Caco-2 (cell line): Measurements from ENCODE around the gene LIPN. TPM values are rescaled to one million over a fixed set of nuclear protein-coding genes. Genes with fewer than 3 reads are reported as not detected.

ENCODE experiments used
- BruUV-seq: library from RNA; stranded (reverse); fragments of 400-500 nt; replicated peaks from 2 replicates; lab custom pipeline; 2021; lab: Mats Ljungman, UMichigan
- CTCF ChIA-PET: fragments of 300-600 bp; sonication (Branson Sonifier 250); formaldehyde crosslinking; loops from one replicate; lab custom pipeline; 2022; ENCODE audit warnings: antibody characterized with exemption; lab: Charles Lee
- POLR2A ChIA-PET: fragments of 300-600 bp; sonication (Branson Sonifier 250); formaldehyde crosslinking; loops from one replicate; lab custom pipeline; 2022; ENCODE audit warnings: antibody characterized with exemption; lab: Charles Lee
- DNase-seq, 2 experiments: peaks; one replicate each; pipeline versions ENCODE4 v3.0.0 to v3.0.0-alpha.2; 2020 to 2022
- H3K27me3 ChIP-seq: replicated peaks from 2 replicates; pipeline ENCODE4 v1.6.0; 2011; ENCODE audit warnings: low read length; ENCODE audit not compliant: control insufficient read depth, insufficient read depth
- H3K36me3 ChIP-seq: 2 replicates; pipeline ENCODE4 v1.5.1; 2011; ENCODE audit warnings: low read length; ENCODE audit not compliant: control insufficient read depth, insufficient read depth
- H3K4me1 ChIP-seq: fragments of 250-450 bp; sonication (Bioruptor Pico); 2 replicates; pipeline ENCODE4 v1.5.1; 2020; ENCODE audit warnings: mild to moderate bottlenecking
- H3K4me3 ChIP-seq: 2 replicates; pipeline ENCODE4 v1.5.1; 2011; ENCODE audit warnings: low read depth, mild to moderate bottlenecking, control low read depth, low read length
- H3K9me3 ChIP-seq: fragments of 250-450 bp; sonication (Bioruptor Pico); 2 replicates; pipeline ENCODE4 v1.5.1; 2020; ENCODE audit warnings: mild to moderate bottlenecking, moderate library complexity
- H3K27ac Mint-ChIP-seq: one replicate; pipeline ENCODE4 v1.8.0; 2022; ENCODE audit warnings: mixed read lengths; ENCODE audit not compliant: unreplicated experiment
- H3K27me3 Mint-ChIP-seq: one replicate; pipeline ENCODE4 v1.8.0; 2022; ENCODE audit warnings: mixed read lengths; ENCODE audit not compliant: insufficient read depth, unreplicated experiment
- H3K36me3 Mint-ChIP-seq: one replicate; pipeline ENCODE4 v1.8.0; 2022; ENCODE audit warnings: mild to moderate bottlenecking, mixed read lengths; ENCODE audit not compliant: insufficient read depth, unreplicated experiment
- H3K4me1 Mint-ChIP-seq: one replicate; pipeline ENCODE4 v1.8.0; 2022; ENCODE audit warnings: low read depth, mixed read lengths; ENCODE audit not compliant: unreplicated experiment
- H3K4me3 Mint-ChIP-seq: one replicate; pipeline ENCODE4 v1.8.0; 2022; ENCODE audit warnings: mild to moderate bottlenecking, moderate library complexity, mixed read lengths; ENCODE audit not compliant: unreplicated experiment
- H3K9me3 Mint-ChIP-seq: one replicate; pipeline ENCODE4 v1.8.0; 2022; ENCODE audit warnings: mixed read lengths; ENCODE audit not compliant: unreplicated experiment
- intact Hi-C: fragments of 100-400 bp; cut with micrococcal nuclease; formaldehyde crosslinking; loops from one replicate; pipeline ENCODE4 v1.10.0; 2022; ENCODE audit not compliant: unreplicated experiment
- total RNA-seq: library from RNA; stranded (reverse); gene quantifications from 2 replicates; pipeline ENCODE4 v1.2.3, GENCODE V29; 2022
- TF ChIP-seq, protein P1 (sequence below), 2 experiments: fragments of 200-600 bp in 1 of 2; IDR thresholded peaks; 1 replicate in 1 of 2; 2 replicates in 1 of 2; pipeline versions ENCODE4 v1.5.1 to v1.8.0; 2011 to 2022; ENCODE audit warnings: antibody characterized with exemption in 1 of 2, control low read depth in 1 of 2, inconsistent platforms in 1 of 2, low read depth in 1 of 2, low read length in 1 of 2, mild to moderate bottlenecking in 1 of 2, moderate library complexity in 1 of 2; ENCODE audit not compliant: insufficient read depth in 1 of 2, severe bottlenecking in 1 of 2, unreplicated experiment in 1 of 2

The LIPN gene
- total RNA-seq, 1 experiment from 2014 or later, result not detected

DNA sequence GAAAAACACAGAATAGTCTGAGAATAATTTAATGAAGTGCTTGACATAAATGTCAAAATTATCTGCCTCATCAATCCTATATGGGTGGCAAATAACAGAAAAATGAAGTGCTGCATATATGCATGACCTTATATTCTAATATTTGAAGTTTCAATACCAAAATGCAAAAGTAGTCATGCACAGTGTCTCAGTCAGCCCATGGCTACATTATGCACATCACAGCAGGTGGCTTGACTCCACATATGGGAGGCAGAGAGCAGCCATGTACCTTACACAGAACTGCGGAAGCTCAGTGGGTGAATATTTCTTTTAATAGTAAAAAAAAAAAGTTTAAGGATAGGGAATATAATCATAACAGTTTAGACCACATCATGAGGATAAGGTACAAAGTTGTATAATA is 17.4 kb upstream of the LIPN start:
- H3K4me1 ChIP-seq, result no peaks in the 10 kb centered on the region
- intact Hi-C loops, result no loop called here
- H3K27me3 Mint-ChIP-seq, result peaks cover 7% of the 10 kb centered on the region

DNA sequence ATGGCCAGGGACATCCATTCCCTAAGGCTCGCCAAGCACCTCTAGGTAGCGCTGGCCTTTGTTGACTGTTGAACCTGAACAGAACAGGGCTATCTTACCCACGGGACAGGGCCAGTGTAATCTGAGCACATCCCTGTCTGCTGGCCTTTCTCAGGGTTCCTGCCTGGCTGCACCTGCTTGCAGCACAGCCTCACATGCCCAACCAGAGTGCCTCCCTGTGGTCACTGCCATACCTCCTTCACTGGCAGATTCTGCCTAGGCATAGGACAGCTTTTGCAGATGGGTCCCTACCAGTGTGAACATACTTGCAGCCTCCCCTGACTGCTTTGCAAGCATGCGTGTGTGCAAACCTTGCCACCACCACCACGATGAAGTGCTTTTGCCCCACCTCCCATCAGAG is 15.8 kb upstream of the LIPN start:
- H3K9me3 Mint-ChIP-seq, result no peaks in the 10 kb centered on the region
- Histone ChIP-seq H3K27me3 (no peaks in the 10 kb centered on the region), H3K36me3 (no peaks in the 10 kb centered on the region), H3K4me3 (no peak overlapping the region), H3K9me3 (0 out of 2 replicates have a peak, but pooled peaks cover 7% of the 10 kb centered on the region), H3K4me1 (no peaks in the 10 kb centered on the region)
- H3K36me3 Mint-ChIP-seq, result no peaks in the 10 kb centered on the region
- H3K4me1 Mint-ChIP-seq, result no peaks in the 10 kb centered on the region
- no TSS peak for BruUV-seq
- H3K27me3 Mint-ChIP-seq, result peaks cover 11% of the 10 kb centered on the region
- POLR2A ChIA-PET, result no interaction called here
- H3K4me3 Mint-ChIP-seq, result no peak overlapping the region
- H3K27ac Mint-ChIP-seq, result no peak overlapping the region
- peak in 1 of 2 experiments; percentile 28 for DNase-seq
- intact Hi-C loops, result loop anchor here (1.0 kb wide), 2 partner anchors 56 to 179 kb away; no protein-coding TSS in a partner anchor
- TF ChIP-seq, protein P1, sequence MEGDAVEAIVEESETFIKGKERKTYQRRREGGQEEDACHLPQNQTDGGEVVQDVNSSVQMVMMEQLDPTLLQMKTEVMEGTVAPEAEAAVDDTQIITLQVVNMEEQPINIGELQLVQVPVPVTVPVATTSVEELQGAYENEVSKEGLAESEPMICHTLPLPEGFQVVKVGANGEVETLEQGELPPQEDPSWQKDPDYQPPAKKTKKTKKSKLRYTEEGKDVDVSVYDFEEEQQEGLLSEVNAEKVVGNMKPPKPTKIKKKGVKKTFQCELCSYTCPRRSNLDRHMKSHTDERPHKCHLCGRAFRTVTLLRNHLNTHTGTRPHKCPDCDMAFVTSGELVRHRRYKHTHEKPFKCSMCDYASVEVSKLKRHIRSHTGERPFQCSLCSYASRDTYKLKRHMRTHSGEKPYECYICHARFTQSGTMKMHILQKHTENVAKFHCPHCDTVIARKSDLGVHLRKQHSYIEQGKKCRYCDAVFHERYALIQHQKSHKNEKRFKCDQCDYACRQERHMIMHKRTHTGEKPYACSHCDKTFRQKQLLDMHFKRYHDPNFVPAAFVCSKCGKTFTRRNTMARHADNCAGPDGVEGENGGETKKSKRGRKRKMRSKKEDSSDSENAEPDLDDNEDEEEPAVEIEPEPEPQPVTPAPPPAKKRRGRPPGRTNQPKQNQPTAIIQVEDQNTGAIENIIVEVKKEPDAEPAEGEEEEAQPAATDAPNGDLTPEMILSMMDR (IDR thresholded peaks at IDR 0.05; ENCODE audit: insufficient read depth in 1 of 2, low read depth in 1 of 2, low read length in 1 of 2, severe bottlenecking in 1 of 2, unreplicated experiment in 1 of 2), result peak in 1 of 2 experiments; percentile 38
- CTCF ChIA-PET, result interaction anchor here (1.7 kb wide), 1 partner anchor 179 kb away, joined by 7 read pairs; no protein-coding TSS in a partner anchor

More for the DNA sequence above, 17.4 kb upstream of the LIPN start:
- Histone ChIP-seq H3K36me3 (no peaks in the 10 kb centered on the region), H3K4me3 (no peak overlapping the region), H3K9me3 (0 out of 2 replicates have a peak, but pooled peaks cover 5% of the 10 kb centered on the region), H3K27me3 (no peaks in the 10 kb centered on the region)
- BruUV-seq, result no TSS peak
- Mint-ChIP-seq H3K9me3 (no peaks in the 10 kb centered on the region), H3K4me1 (no peaks in the 10 kb centered on the region), H3K4me3 (no peak overlapping the region), H3K36me3 (no peaks in the 10 kb centered on the region), H3K27ac (no peak overlapping the region)
- POLR2A ChIA-PET, result no interaction called here
- CTCF ChIA-PET, result no interaction called here
- DNase-seq, result no peak
- TF ChIP-seq, protein P1 (IDR thresholded peaks at IDR 0.05; ENCODE audit: insufficient read depth in 1 of 2, low read depth in 1 of 2, low read length in 1 of 2, severe bottlenecking in 1 of 2, unreplicated experiment in 1 of 2), result no peak

DNA sequence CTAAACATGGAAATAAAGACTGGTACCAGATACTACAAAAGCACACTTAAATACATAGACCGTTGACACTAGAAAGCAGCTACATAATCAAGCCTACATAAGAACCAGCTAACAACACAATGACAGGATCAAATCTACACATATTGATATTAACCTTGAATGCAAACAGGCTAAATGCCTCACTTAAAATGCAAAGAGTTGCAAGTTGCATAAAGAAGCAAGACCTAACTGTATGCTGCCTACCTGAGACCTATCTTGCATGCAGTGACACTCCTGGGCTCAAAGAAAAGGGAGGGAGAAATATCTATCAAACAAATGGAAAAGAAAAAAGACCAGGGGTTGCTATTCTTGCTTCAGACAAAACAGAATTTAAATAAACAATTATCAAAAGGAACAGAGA is 14.2 kb upstream of the LIPN start:
- Mint-ChIP-seq H3K27ac (no peak overlapping the region), H3K4me1 (no peaks in the 10 kb centered on the region), H3K9me3 (no peaks in the 10 kb centered on the region), H3K27me3 (peaks cover 11% of the 10 kb centered on the region), H3K36me3 (no peaks in the 10 kb centered on the region), H3K4me3 (no peak overlapping the region)
- ChIA-PET POLR2A (no interaction called here), CTCF (no interaction called here)
- Histone ChIP-seq H3K4me3 (no peak overlapping the region), H3K4me1 (no peaks in the 10 kb centered on the region), H3K36me3 (no peaks in the 10 kb centered on the region), H3K9me3 (0 out of 2 replicates have a peak, but pooled peaks cover 9% of the 10 kb centered on the region), H3K27me3 (no peaks in the 10 kb centered on the region)
- TF ChIP-seq, protein P1 (IDR thresholded peaks at IDR 0.05; ENCODE audit: insufficient read depth in 1 of 2, low read depth in 1 of 2, low read length in 1 of 2, severe bottlenecking in 1 of 2, unreplicated experiment in 1 of 2), result no peak
- DNase-seq, result no peak
- intact Hi-C loops, result no loop called here
- BruUV-seq, result no TSS peak
